ENCODE results near the gene TPRN. TPM values are rescaled to one million over a fixed set of nuclear protein-coding genes. Genes with fewer than 3 reads are reported as not detected.
A peak's percentile ranks its signal among the peaks of the same experiment; 100 is the strongest.
"Not testable (repeated sequence)": the region's sequence is repeated elsewhere in the genome, so short reads cannot be mapped to it uniquely, and the experiment has no call there.

Gene TPRN
- total RNA-seq, 1 donor from 2014 or later: 15.1 TPM

DNA sequence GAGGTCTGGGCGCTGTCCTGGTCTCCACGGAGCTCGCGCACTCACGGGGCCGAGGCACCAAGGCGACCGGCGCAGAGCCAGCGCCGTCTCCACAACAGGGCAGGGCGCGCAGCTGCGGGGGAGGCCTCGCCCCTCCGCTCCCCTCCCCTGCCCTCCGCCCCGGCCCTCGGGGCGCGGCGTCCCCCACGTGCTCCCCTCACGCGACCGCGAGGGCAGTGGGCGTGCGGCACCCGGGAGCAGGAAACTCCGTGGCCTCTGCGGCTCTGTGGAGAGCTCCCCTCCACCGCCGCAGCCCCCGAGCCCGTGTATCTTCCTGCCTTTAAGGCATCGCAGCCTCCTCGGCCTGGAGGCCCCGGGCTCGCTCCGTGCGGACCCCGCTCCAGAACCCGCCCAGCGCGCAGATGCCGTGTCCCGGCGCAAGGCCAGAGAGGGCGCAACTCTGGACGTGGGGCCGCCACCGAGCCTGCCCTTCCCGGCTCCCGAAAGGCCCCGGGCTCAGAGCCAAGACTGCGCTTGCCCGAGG is 39.8 kb upstream of the TPRN start:
- peaks cover 19% of the 10 kb centered on the region for H3K4me1 Mint-ChIP-seq
- peak; percentile 93 for DNase-seq
- H3K9me3 Mint-ChIP-seq: no peaks in the 10 kb centered on the region
- intact Hi-C loops (cut with micrococcal nuclease): loop anchor here (2.0 to 5.0 kb wide), 2 partner anchors 38 to 112 kb away; partner anchors contain the start of gene TPRN
- H3K36me3 Mint-ChIP-seq (ENCODE audit: low read depth): peaks cover 28% of the 10 kb centered on the region
- H3K4me3 Mint-ChIP-seq: peak overlapping the region; percentile 90
- peak overlapping the region; percentile 53 for H3K27ac Mint-ChIP-seq
- peaks cover 2% of the 10 kb centered on the region for H3K27me3 Mint-ChIP-seq

- Mint-ChIP-seq H3K4me1 (peaks cover 19% of the 10 kb centered on the region), H3K36me3 (ENCODE audit: low read depth) (peaks cover 28% of the 10 kb centered on the region), H3K27ac (peak overlapping the region; percentile 53), H3K4me3 (peak overlapping the region; percentile 90)
- DNase-seq, H3K9me3 Mint-ChIP-seq, H3K27me3 Mint-ChIP-seq: not testable (repeated sequence)
- intact Hi-C loops (cut with micrococcal nuclease): loop anchor here (2.0 to 5.0 kb wide), 2 partner anchors 37 to 111 kb away; partner anchors contain the start of gene TPRN
Measured at GRCh38 chr9:137239541-137240200, 39.1 kb upstream of the TPRN start.

DNA sequence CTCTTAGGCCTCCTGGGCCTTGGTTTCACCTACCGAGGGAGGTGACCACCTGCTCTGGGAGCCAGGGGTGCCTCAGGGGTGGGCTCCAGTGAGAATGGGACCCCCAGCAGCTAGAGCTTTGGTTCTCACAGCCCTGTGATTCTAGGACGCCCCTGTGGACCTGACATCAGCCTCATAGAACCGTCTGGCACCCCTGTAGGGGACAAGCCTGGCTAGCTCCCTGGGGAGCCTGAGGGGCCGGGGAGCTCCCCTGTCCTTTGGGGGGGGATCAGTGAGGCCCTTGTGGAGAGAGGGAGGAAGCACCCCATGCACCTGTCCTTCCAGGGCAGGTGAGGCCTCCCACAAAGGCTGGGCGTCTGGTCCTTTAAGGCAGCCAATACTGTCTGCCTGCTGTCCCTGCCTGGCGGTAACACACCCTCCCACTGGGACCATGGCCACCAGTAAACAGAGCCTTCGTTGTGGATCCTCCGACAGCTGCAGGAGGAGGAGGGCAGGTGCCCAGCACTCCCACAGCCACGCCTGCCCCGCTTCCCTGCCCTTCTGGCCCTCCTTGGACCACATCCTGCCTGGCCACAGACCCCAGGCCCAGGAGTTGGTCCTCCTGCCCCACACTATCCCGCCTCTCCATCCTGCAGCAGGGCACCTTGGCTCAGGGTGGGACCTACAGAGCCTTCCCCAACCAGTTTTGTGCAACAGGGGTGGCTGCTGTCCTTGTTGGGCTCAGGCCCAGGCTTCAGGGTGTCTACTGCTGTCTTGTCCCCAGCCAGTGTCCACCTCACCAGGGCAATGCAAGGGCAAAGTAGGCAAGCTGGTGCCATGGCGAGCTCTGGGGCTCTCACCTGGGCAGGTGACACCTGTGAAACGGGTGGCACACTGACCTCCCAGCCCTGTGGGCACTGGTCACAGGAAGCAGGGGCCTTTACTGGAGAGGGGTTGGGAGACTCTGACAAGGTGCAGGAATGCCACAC is 37.5 kb upstream of the TPRN start:
- intact Hi-C loops (cut with micrococcal nuclease): loop anchor here (2.0 kb wide), 1 partner anchor 49 kb away; the partner anchor contains the start of genes ANAPC2 and SSNA1
- no peaks in the 10 kb centered on the region for H3K9me3 Mint-ChIP-seq
- H3K36me3 Mint-ChIP-seq (ENCODE audit: low read depth): peaks cover 20% of the 10 kb centered on the region
- DNase-seq: no peak
- no peak overlapping the region for H3K27ac Mint-ChIP-seq
- H3K4me3 Mint-ChIP-seq: peak overlapping the region; percentile 15
- peaks cover 17% of the 10 kb centered on the region for H3K4me1 Mint-ChIP-seq
- peaks cover 3% of the 10 kb centered on the region for H3K27me3 Mint-ChIP-seq

DNA sequence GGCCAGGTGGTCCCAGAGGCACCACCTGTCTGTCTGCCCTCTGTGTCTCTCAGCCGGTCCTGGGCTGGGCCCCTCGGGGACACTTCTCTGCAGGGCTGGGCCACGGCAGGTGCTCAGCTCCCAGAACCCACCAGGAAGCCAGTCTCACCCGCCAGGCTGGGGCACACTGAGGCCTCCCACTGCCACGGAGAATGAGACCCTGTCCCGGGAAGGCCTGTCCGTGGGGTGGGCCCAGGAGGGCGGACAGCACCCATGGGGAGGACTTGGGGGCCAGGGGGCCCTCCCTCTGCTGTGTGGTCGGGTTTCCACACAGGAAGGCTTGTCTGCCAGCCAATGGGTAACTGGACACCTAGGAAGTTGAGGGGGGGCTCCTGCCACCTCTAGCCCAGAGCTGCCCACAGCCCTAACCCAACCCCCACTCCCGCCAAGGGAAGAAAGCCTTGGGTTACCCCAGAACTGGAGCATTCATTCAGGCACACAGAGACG is 36.4 kb upstream of the TPRN start:
- H3K27ac Mint-ChIP-seq: no peak overlapping the region
- no peak for DNase-seq

GRCh38 chr9:137236238-137236935 is 35.8 kb upstream of the TPRN start:
- H3K36me3 Mint-ChIP-seq (ENCODE audit: low read depth): peaks cover 5% of the 10 kb centered on the region
- H3K4me3 Mint-ChIP-seq: no peak overlapping the region
- peak; percentile 97 for DNase-seq
- intact Hi-C loops (cut with micrococcal nuclease): loop anchor here (2.0 kb wide), 1 partner anchor 48 kb away; the partner anchor contains the start of genes ANAPC2 and SSNA1
- H3K4me1 Mint-ChIP-seq: peaks cover 7% of the 10 kb centered on the region
- peaks cover 3% of the 10 kb centered on the region for H3K27me3 Mint-ChIP-seq
- no peaks in the 10 kb centered on the region for H3K9me3 Mint-ChIP-seq
- no peak overlapping the region for H3K27ac Mint-ChIP-seq

More for the DNA sequence above, 36.4 kb upstream of the TPRN start:
- Mint-ChIP-seq H3K36me3 (ENCODE audit: low read depth) (peaks cover 9% of the 10 kb centered on the region), H3K4me3 (no peak overlapping the region), H3K9me3 (no peaks in the 10 kb centered on the region), H3K27me3 (peaks cover 3% of the 10 kb centered on the region), H3K4me1 (peaks cover 7% of the 10 kb centered on the region)
- intact Hi-C loops (cut with micrococcal nuclease): loop anchor here (2.0 kb wide), 1 partner anchor 48 kb away; the partner anchor contains the start of genes ANAPC2 and SSNA1

- Mint-ChIP-seq H3K27me3 (peaks cover 2% of the 10 kb centered on the region), H3K36me3 (ENCODE audit: low read depth) (peaks cover 2% of the 10 kb centered on the region), H3K27ac (no peak overlapping the region), H3K4me3 (no peak overlapping the region), H3K9me3 (no peaks in the 10 kb centered on the region), H3K4me1 (peaks cover 7% of the 10 kb centered on the region)
- intact Hi-C loops (cut with micrococcal nuclease): loop anchor here (2.0 kb wide), 1 partner anchor 47 kb away; the partner anchor contains the start of genes ANAPC2 and SSNA1
- DNase-seq: no peak
Measured at GRCh38 chr9:137235424-137236237, 35.1 kb upstream of the TPRN start.

DNA sequence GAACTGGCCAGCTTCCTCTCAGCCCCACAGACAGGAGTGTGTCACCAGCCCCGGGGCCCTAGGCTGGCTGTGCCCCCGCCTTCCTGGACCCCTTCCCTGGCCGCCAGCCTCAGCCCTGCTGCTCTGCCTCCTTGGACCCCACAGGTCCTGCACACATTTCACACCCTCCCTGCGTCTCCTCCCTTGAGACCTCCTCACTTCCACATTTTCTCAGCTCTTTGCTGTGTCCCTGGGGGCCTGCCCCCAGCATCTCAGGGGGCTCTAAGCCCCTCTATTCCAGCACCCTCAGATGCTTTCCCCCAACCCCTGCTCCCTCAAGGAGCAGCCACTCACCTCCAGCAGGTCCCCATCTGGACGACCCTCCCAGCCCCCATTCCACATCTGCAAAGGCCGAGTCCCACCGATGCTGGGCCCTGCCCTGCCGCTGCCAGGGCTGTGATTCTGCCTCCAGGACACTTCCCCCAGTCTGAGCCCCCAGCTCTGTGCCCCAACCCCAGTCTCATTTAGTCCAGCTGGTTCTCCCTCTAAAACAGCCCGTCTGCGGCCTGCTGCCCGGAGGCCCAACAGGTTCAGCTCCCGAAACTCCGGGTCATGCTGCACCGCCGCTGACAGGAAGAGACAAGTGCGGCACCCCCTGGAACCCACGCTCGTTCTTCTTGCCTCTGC is 34.4 kb upstream of the TPRN start:
- H3K4me3 Mint-ChIP-seq: no peak overlapping the region
- H3K36me3 Mint-ChIP-seq (ENCODE audit: low read depth): peaks cover 2% of the 10 kb centered on the region
- H3K9me3 Mint-ChIP-seq: no peaks in the 10 kb centered on the region
- intact Hi-C loops (cut with micrococcal nuclease): no loop called here
- H3K27ac Mint-ChIP-seq: no peak overlapping the region
- H3K27me3 Mint-ChIP-seq: peaks cover 2% of the 10 kb centered on the region
- peaks cover 7% of the 10 kb centered on the region for H3K4me1 Mint-ChIP-seq
- DNase-seq: no peak

- no peak overlapping the region for H3K4me3 Mint-ChIP-seq
- intact Hi-C loops (cut with micrococcal nuclease): no loop called here
Measured at GRCh38 chr9:137234055-137234697, 33.6 kb upstream of the TPRN start.

GRCh38 chr9:137233143-137233980 is 32.8 kb upstream of the TPRN start:
- intact Hi-C loops (cut with micrococcal nuclease): no loop called here
- no peak for DNase-seq
- Mint-ChIP-seq H3K4me1 (peaks cover 2% of the 10 kb centered on the region), H3K4me3 (no peak overlapping the region), H3K9me3 (no peaks in the 10 kb centered on the region), H3K36me3 (ENCODE audit: low read depth) (no peaks in the 10 kb centered on the region), H3K27ac (no peak overlapping the region), H3K27me3 (peaks cover 2% of the 10 kb centered on the region)

More at GRCh38 chr9:137234055-137234697, 33.6 kb upstream of the TPRN start:
- DNase-seq: no peak
- Mint-ChIP-seq H3K4me1 (peaks cover 7% of the 10 kb centered on the region), H3K9me3 (no peaks in the 10 kb centered on the region), H3K27me3 (peaks cover 2% of the 10 kb centered on the region), H3K27ac (no peak overlapping the region), H3K36me3 (ENCODE audit: low read depth) (peaks cover 2% of the 10 kb centered on the region)

- DNase-seq: no peak
- Mint-ChIP-seq H3K36me3 (ENCODE audit: low read depth) (no peaks in the 10 kb centered on the region), H3K27me3 (peaks cover 3% of the 10 kb centered on the region), H3K4me1 (peaks cover 2% of the 10 kb centered on the region), H3K4me3 (no peak overlapping the region), H3K27ac (no peak overlapping the region), H3K9me3 (no peaks in the 10 kb centered on the region)
- intact Hi-C loops (cut with micrococcal nuclease): no loop called here
Measured at GRCh38 chr9:137232510-137232909, 32.0 kb upstream of the TPRN start.

DNA sequence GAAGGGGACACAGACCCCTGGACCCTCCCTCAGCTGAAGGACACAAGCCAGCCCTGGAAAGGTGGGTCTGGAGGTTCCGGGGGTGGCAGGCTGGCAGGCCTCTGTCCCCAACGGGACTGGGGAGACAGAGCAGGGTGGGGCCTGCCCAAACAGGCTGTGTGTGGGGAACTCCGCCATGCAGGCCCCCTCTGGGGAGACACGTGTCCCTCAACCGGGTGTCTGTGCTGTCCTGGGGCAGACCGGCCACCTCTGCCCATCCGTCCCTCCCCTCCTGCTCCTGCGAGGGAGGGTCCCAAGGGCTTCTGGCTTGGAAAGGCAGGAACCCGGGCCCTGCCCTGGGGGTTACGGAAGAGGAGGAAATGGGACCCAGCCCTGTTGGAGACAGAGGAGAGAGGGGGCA is 31.6 kb upstream of the TPRN start:
- Mint-ChIP-seq H3K9me3 (no peaks in the 10 kb centered on the region), H3K27me3 (peaks cover 3% of the 10 kb centered on the region), H3K4me1 (peaks cover 3% of the 10 kb centered on the region), H3K4me3 (no peak overlapping the region), H3K36me3 (ENCODE audit: low read depth) (no peaks in the 10 kb centered on the region), H3K27ac (no peak overlapping the region)
- intact Hi-C loops (cut with micrococcal nuclease): no loop called here
- no peak for DNase-seq
